T-helper 22 cell (primary cell): Measurements from ENCODE around the gene BARHL2.

Experiments used
- DNase-seq: peaks from one replicate; pipeline ENCODE4 v3.0.0-alpha.2; 2020; ENCODE audit warnings: low read depth

The BARHL2 gene

GRCh38 chr1:90716552-90717355 is at the start of gene BARHL2:
Gene BARHL2, minus strand, starts transcription at chr1:90717302. Its CDS starts 107 bp downstream, at chr1:90717195.
- DNase-seq: no peak

DNA sequence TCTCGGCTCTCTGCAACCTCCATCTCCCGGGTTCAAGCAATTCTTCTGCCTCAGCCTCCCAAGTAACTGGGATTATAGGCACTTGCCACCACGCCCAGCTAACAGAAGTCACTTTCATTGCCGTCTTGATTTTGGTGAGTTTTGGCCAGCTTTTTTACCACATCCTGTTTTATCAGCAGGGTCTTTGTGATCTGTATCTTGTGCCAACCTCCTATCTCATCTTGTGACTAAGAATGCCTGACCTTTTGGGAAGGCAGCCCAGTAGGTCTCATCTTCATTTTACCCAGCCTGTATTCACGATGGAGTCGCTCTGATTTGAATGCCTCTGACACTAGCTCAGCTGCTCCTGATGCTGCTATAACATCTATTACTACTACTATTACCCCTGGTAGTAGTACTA is 46.8 kb upstream of the BARHL2 start:
- no peak for DNase-seq

- no peak for DNase-seq
Measured at GRCh38 chr1:90763506-90763905, 46.4 kb upstream of the BARHL2 start.

GRCh38 chr1:90761781-90762589 is 44.9 kb upstream of the BARHL2 start:
- DNase-seq: no peak

GRCh38 chr1:90761156-90761555 is 44.1 kb upstream of the BARHL2 start:
- no peak for DNase-seq

GRCh38 chr1:90753556-90753955 is 36.5 kb upstream of the BARHL2 start:
- DNase-seq: no peak

- DNase-seq: no peak
Measured at GRCh38 chr1:90748668-90749067, 31.6 kb upstream of the BARHL2 start.

GRCh38 chr1:90746857-90747256 is 29.8 kb upstream of the BARHL2 start:
- no peak for DNase-seq

- no peak for DNase-seq
Measured at GRCh38 chr1:90745972-90746371, 28.9 kb upstream of the BARHL2 start.

GRCh38 chr1:90732136-90732535 is 15.0 kb upstream of the BARHL2 start:
- DNase-seq: no peak

GRCh38 chr1:90731382-90732050 is 14.4 kb upstream of the BARHL2 start:
- no peak for DNase-seq

DNA sequence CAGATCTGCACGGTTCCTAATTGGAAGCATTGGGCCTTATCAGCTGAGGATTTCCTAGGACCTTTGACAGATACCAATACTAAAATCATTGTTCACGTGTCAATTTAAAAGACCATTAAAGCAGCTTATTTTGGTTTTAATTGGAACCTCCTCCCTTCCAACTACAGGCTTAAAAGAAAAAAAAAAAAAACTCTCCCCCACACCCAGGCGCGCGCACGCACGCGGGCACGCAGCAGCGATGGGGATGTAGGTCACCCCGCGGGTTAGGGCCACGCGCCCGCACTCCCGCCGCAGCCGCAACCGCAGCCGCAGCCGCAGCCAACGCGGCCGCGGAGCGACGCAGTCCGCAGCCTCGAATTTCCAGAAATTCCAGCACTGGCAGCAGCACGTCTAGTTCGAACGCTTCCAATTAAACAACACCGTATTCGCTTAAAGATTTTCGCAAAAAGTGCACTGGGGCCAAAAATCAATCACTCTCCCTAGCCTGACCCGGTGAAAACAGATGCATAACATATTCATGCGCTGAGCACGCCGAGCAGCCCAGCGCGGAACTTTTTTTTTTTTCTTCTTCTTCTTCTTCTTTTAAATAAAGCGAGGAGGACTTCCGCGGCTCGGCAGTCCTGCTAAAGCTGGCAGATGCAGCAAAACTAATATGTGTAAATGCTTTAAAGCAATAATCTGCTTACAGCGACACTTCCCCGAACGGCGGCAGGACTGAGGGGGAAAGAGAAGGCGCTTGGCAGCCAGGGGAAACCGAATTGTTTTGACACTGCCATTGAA is 13.3 kb upstream of the BARHL2 start:
- DNase-seq: no peak

DNA sequence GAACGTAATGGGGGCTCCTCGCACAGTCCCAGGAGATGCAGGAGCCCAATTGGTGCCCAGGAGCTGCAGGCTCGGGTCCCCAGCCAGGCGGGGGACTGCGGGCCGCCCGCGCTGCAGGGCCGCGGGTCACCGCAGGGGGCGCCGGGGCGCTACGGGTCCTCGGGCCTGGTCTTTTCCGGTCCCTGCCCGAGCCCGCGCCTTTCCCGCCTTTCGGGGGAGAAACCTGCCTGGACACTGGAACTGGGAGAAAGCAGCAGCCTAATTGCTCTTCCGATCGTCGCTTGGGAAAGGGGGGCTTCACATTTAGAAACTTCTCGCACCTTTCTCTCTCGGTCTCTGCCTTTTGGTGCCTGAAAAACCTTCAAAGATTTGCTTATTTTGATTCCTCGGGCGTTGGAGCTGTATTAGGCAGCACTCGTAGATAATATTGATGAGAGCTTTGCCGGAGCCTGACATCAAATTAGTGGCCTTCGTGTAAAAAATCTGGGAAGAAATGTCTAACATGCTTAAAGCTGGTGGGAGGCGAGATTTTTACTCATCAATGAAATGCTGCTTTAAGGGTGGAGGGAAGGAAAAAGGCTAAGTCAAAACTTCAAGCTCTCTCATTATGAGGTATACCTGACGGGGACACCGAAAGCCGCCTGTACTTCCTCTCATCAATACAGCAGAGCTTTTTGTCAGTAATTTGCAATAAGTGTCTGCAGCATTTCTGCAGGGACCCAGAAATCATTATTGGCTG is 12.6 kb upstream of the BARHL2 start:
- DNase-seq: no peak

GRCh38 chr1:90728502-90729287 is 11.6 kb upstream of the BARHL2 start:
- DNase-seq: no peak

- no peak for DNase-seq
Measured at GRCh38 chr1:90727917-90728501, 10.9 kb upstream of the BARHL2 start.

- DNase-seq: no peak
Measured at GRCh38 chr1:90726986-90727480, 9.9 kb upstream of the BARHL2 start.

DNA sequence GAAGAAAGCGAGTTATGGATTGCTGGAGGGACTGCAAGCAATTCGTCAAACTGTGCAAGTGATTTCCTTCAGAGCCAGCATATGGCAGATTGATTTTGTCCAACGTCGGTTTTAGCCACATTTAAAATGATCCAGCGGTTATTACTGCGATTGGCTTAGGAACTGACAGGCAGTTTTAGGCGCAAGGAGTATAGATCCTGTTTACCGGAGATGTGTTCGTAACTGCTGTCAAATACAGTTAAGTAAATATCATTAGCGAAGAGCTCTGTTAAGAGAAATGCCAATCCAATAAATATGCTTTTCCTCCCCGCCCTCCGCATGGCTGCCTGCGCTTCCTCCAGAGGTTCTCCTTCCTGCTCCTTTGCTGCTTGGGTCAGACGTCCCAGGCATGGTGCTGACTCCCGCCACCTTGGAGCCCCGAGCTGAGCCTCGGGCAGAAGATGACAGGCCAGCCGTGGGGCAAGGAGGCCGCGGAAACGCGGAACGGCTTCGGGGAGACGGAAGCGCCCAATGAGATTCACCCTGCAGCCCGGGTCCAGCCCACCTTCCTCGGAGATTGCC is 9.4 kb upstream of the BARHL2 start:
- DNase-seq: no peak

DNA sequence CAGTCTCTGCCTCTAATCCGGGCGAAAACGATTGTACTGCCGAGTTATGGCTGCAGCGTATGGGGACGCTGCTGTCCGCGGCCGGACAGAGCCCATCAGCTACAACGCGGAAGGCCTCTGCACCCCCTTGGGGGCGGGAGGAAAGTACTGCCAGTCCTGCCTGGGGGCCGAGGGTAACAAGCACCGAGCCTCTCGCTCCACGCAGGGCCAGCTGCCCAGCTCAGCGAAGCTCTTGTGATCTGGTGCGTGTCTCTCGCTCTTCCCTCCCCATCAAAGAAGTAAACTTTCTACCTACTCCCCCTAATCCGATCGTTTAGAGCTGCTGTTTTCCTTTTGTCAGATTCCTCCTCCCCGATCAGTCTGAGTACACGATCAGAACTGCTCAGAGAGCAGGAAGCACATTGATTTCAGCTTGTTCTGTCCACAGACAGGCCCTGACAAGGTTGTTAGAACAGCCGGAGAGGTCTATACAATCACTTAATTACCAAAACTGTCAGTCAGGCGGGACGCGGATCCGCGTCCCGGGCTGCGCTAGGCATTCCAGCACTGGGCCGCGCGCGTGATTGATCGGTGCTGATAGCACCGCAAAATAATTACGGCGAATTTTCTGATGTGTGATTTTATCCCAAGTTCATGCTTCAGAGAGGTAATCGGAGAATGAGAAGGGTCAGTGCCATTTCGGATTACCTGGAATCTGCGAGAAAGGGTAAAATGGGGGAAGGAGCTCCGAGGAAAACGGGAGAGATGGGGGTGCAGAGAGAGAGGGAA is 8.7 kb upstream of the BARHL2 start:
- no peak for DNase-seq
